ENCODE data around the gene FER1L5. TPM values are rescaled to one million over a fixed set of nuclear protein-coding genes. Genes with fewer than 3 reads are reported as not detected.

The FER1L5 gene
- 0.10 and 0.11 TPM in 2 replicates for polyA plus RNA-seq (2013)

GRCh38 chr2:96642564-96643360, at the start of gene FER1L5:
TSS of gene FER1L5 (plus strand) at chr2:96642764. CDS start at chr2:96642837, 73 bp downstream.
- no peak for DNase-seq
- Histone ChIP-seq H3K27ac (ENCODE audit: low read depth, low read length) (no peak within 1 kb of the TSS), H4K12ac (ENCODE audit: low read depth, low read length) (peak within 1 kb of the TSS; percentile 89), H2BK5ac (ENCODE audit: low read depth, low read length, poor library complexity) (no peak within 1 kb of the TSS), H3K79me2 (ENCODE audit: control insufficient read depth, insufficient read depth, low read length, poor library complexity) (peaks cover 2% of the 10 kb centered on the region), H3K23ac (ENCODE audit: low read length) (no peak within 1 kb of the TSS), H3K36me3 (ENCODE audit: control insufficient read depth in 1 of 2, insufficient read depth in 2 of 2, low read length in 2 of 2) (no peaks in the 10 kb centered on the region), H3K14ac (ENCODE audit: low read length) (peak within 1 kb of the TSS; percentile 48), H3K4ac (ENCODE audit: low read depth, low read length) (no peak within 1 kb of the TSS), H2BK120ac (ENCODE audit: insufficient read depth, low read length, poor library complexity) (no peak within 1 kb of the TSS), H3K4me1 (ENCODE audit: control insufficient read depth in 1 of 2, insufficient read depth in 2 of 2, low read length in 2 of 2) (peaks cover 2 to 3% of the 10 kb centered on the region in 2 experiments), H3K18ac (ENCODE audit: low read length) (no peak within 1 kb of the TSS), H2AFZ (ENCODE audit: insufficient read depth, low read length, poor library complexity) (peak within 1 kb of the TSS; percentile 5), H4K91ac (ENCODE audit: low read depth, low read length) (peak within 1 kb of the TSS; percentile 38), H3K4me3 (ENCODE audit: low read depth, low read length) (peak within 1 kb of the TSS; percentile 63), H3K27me3 (ENCODE audit: insufficient read depth, low read length) (no peaks in the 10 kb centered on the region), H4K8ac (ENCODE audit: low read depth, low read length) (peak within 1 kb of the TSS; percentile 93), H2BK12ac (ENCODE audit: low read length) (peak within 1 kb of the TSS; percentile 68), H3K79me1 (ENCODE audit: low read length) (peaks cover 6% of the 10 kb centered on the region), H2AK5ac (ENCODE audit: low read length) (no peak within 1 kb of the TSS), H3K9ac (ENCODE audit: low read length) (peak within 1 kb of the TSS; percentile 10), H3K9me3 (ENCODE audit: insufficient read depth, low read depth, low read length) (no peaks in the 10 kb centered on the region), H3K4me2 (ENCODE audit: low read length) (peak within 1 kb of the TSS; percentile 64)
- no CpG with 5 or more reads among the region's 10 CpGs for WGBS (ENCODE audit: extremely low coverage, insufficient coverage, insufficient read length)

- Histone ChIP-seq H3K9me3 (ENCODE audit: insufficient read depth, low read depth, low read length) (no peaks in the 10 kb centered on the region), H2BK120ac (ENCODE audit: insufficient read depth, low read length, poor library complexity) (no peak overlapping the region), H2AFZ (ENCODE audit: insufficient read depth, low read length, poor library complexity) (no peak overlapping the region), H4K8ac (ENCODE audit: low read depth, low read length) (no peak overlapping the region), H4K12ac (ENCODE audit: low read depth, low read length) (no peak overlapping the region), H3K27ac (ENCODE audit: low read depth, low read length) (no peak overlapping the region), H3K27me3 (ENCODE audit: insufficient read depth, low read length) (no peaks in the 10 kb centered on the region), H2BK5ac (ENCODE audit: low read depth, low read length, poor library complexity) (no peak overlapping the region), H4K91ac (ENCODE audit: low read depth, low read length) (no peak overlapping the region), H3K14ac (ENCODE audit: low read length) (no peak overlapping the region), H3K4me3 (ENCODE audit: low read depth, low read length) (no peak overlapping the region), H3K36me3 (ENCODE audit: control insufficient read depth in 1 of 2, insufficient read depth in 2 of 2, low read length in 2 of 2) (peaks cover 26 to 45% of the 10 kb centered on the region in 2 experiments), H3K4ac (ENCODE audit: low read depth, low read length) (no peak overlapping the region), H3K23ac (ENCODE audit: low read length) (no peak overlapping the region), H3K79me2 (ENCODE audit: control insufficient read depth, insufficient read depth, low read length, poor library complexity) (no peaks in the 10 kb centered on the region), H2AK5ac (ENCODE audit: low read length) (no peak overlapping the region), H3K18ac (ENCODE audit: low read length) (no peak overlapping the region), H2BK12ac (ENCODE audit: low read length) (no peak overlapping the region), H3K4me1 (ENCODE audit: control insufficient read depth in 1 of 2, insufficient read depth in 2 of 2, low read length in 2 of 2) (no peaks in the 10 kb centered on the region), H3K9ac (ENCODE audit: low read length) (no peak overlapping the region), H3K79me1 (ENCODE audit: low read length) (no peaks in the 10 kb centered on the region), H3K4me2 (ENCODE audit: low read length) (no peak overlapping the region)
- WGBS (ENCODE audit: extremely low coverage, insufficient coverage, insufficient read length), result no CpG with 5 or more reads among the region's 3 CpGs
- no peak for DNase-seq
Measured at GRCh38 chr2:96594282-96594681, 48.3 kb upstream of the FER1L5 start.

- H3K18ac ChIP-seq (ENCODE audit: low read length), result no peak overlapping the region
- H3K4me3 ChIP-seq (ENCODE audit: low read depth, low read length), result no peak overlapping the region
- no peak overlapping the region for H3K14ac ChIP-seq (ENCODE audit: low read length)
- DNase-seq, result no peak
- no peak overlapping the region for H3K4ac ChIP-seq (ENCODE audit: low read depth, low read length)
- H3K36me3 ChIP-seq (ENCODE audit: control insufficient read depth in 1 of 2, insufficient read depth in 2 of 2, low read length in 2 of 2), result peaks cover 26 to 45% of the 10 kb centered on the region in 2 experiments
- no peak overlapping the region for H4K12ac ChIP-seq (ENCODE audit: low read depth, low read length)
- H3K4me2 ChIP-seq (ENCODE audit: low read length), result no peak overlapping the region
- H2BK120ac ChIP-seq (ENCODE audit: insufficient read depth, low read length, poor library complexity), result no peak overlapping the region
- no peak overlapping the region for H3K27ac ChIP-seq (ENCODE audit: low read depth, low read length)
- H2AK5ac ChIP-seq (ENCODE audit: low read length), result no peak overlapping the region
- no peaks in the 10 kb centered on the region for H3K79me2 ChIP-seq (ENCODE audit: control insufficient read depth, insufficient read depth, low read length, poor library complexity)
- no peak overlapping the region for H2BK5ac ChIP-seq (ENCODE audit: low read depth, low read length, poor library complexity)
- no peaks in the 10 kb centered on the region for H3K79me1 ChIP-seq (ENCODE audit: low read length)
- no CpG with 5 or more reads among the region's 5 CpGs for WGBS (ENCODE audit: extremely low coverage, insufficient coverage, insufficient read length)
- H2AFZ ChIP-seq (ENCODE audit: insufficient read depth, low read length, poor library complexity), result no peak overlapping the region
- H2BK12ac ChIP-seq (ENCODE audit: low read length), result no peak overlapping the region
- H4K91ac ChIP-seq (ENCODE audit: low read depth, low read length), result no peak overlapping the region
- no peak overlapping the region for H4K8ac ChIP-seq (ENCODE audit: low read depth, low read length)
- no peaks in the 10 kb centered on the region for H3K27me3 ChIP-seq (ENCODE audit: insufficient read depth, low read length)
- no peak overlapping the region for H3K9ac ChIP-seq (ENCODE audit: low read length)
- H3K9me3 ChIP-seq (ENCODE audit: insufficient read depth, low read depth, low read length), result no peaks in the 10 kb centered on the region
- H3K4me1 ChIP-seq (ENCODE audit: control insufficient read depth in 1 of 2, insufficient read depth in 2 of 2, low read length in 2 of 2), result no peaks in the 10 kb centered on the region
- H3K23ac ChIP-seq (ENCODE audit: low read length), result no peak overlapping the region
Measured at GRCh38 chr2:96594691-96595152, 47.8 kb upstream of the FER1L5 start.

- no peak overlapping the region for H2AFZ ChIP-seq (ENCODE audit: insufficient read depth, low read length, poor library complexity)
- H3K4ac ChIP-seq (ENCODE audit: low read depth, low read length), result no peak overlapping the region
- H3K27me3 ChIP-seq (ENCODE audit: insufficient read depth, low read length), result no peaks in the 10 kb centered on the region
- H2BK12ac ChIP-seq (ENCODE audit: low read length), result no peak overlapping the region
- H3K79me2 ChIP-seq (ENCODE audit: control insufficient read depth, insufficient read depth, low read length, poor library complexity), result no peaks in the 10 kb centered on the region
- no peak overlapping the region for H3K4me2 ChIP-seq (ENCODE audit: low read length)
- H3K23ac ChIP-seq (ENCODE audit: low read length), result no peak overlapping the region
- no peak overlapping the region for H4K91ac ChIP-seq (ENCODE audit: low read depth, low read length)
- no peak overlapping the region for H3K18ac ChIP-seq (ENCODE audit: low read length)
- no peak overlapping the region for H4K12ac ChIP-seq (ENCODE audit: low read depth, low read length)
- no peak overlapping the region for H3K27ac ChIP-seq (ENCODE audit: low read depth, low read length)
- DNase-seq, result no peak
- H3K9ac ChIP-seq (ENCODE audit: low read length), result peak overlapping the region; percentile 31
- no peaks in the 10 kb centered on the region for H3K79me1 ChIP-seq (ENCODE audit: low read length)
- H3K36me3 ChIP-seq (ENCODE audit: control insufficient read depth in 1 of 2, insufficient read depth in 2 of 2, low read length in 2 of 2), result peaks cover 34 to 56% of the 10 kb centered on the region in 2 experiments
- H3K4me1 ChIP-seq (ENCODE audit: control insufficient read depth in 1 of 2, insufficient read depth in 2 of 2, low read length in 2 of 2), result no peaks in the 10 kb centered on the region
- no peak overlapping the region for H3K14ac ChIP-seq (ENCODE audit: low read length)
- no peak overlapping the region for H2BK120ac ChIP-seq (ENCODE audit: insufficient read depth, low read length, poor library complexity)
- H2AK5ac ChIP-seq (ENCODE audit: low read length), result no peak overlapping the region
- H3K4me3 ChIP-seq (ENCODE audit: low read depth, low read length), result no peak overlapping the region
- H4K8ac ChIP-seq (ENCODE audit: low read depth, low read length), result no peak overlapping the region
- no peaks in the 10 kb centered on the region for H3K9me3 ChIP-seq (ENCODE audit: insufficient read depth, low read depth, low read length)
- H2BK5ac ChIP-seq (ENCODE audit: low read depth, low read length, poor library complexity), result no peak overlapping the region
Measured at GRCh38 chr2:96596596-96596995, 46.0 kb upstream of the FER1L5 start.

Data from trophoblast cell (in vitro differentiated cells and primary cell).